SK-N-SH treated with all-trans-retinoic acid at 6 μM for 48 hours (cell line): Measurements from ENCODE around the gene CCRL2.
"Not testable (repeated sequence)": the region's sequence is repeated elsewhere in the genome, so short reads cannot be mapped to it uniquely, and the experiment has no call there.

ENCODE experiments used
- ATAC-seq: fragments of 200-7000 bp; cut with Tn5 transposase; 3 replicates; pipeline ENCODE4 v1.9.1; 2020; ENCODE audit warnings: mild to moderate bottlenecking, moderate library complexity
- BACH2 ChIP-seq: fragments of 250-450 bp; sonication (Bioruptor Pico); IDR thresholded peaks from 2 replicates; pipeline ENCODE4 v1.9.0; 2021; ENCODE audit warnings: mild to moderate bottlenecking, borderline replicate concordance
- CREB5 ChIP-seq: fragments of 250-450 bp; sonication (Bioruptor Pico); IDR thresholded peaks from 2 replicates; pipeline ENCODE4 v1.5.1; 2020; ENCODE audit warnings: low read depth, mild to moderate bottlenecking, moderate library complexity
- CSDC2 ChIP-seq: fragments of 250-450 bp; sonication (Bioruptor Pico); IDR thresholded peaks from 2 replicates; pipeline ENCODE4 v1.5.0; 2020; ENCODE audit warnings: mild to moderate bottlenecking, moderate library complexity
- CSRNP3 ChIP-seq: fragments of 250-450 bp; sonication (Bioruptor Pico); IDR thresholded peaks from 2 replicates; pipeline ENCODE4 v1.5.1; 2021; ENCODE audit warnings: mild to moderate bottlenecking, moderate library complexity
- ESRRG ChIP-seq: fragments of 250-450 bp; sonication (Bioruptor Pico); IDR thresholded peaks from 2 replicates; pipeline ENCODE4 v1.6.1; 2021; ENCODE audit warnings: mild to moderate bottlenecking
- GLIS3 ChIP-seq: fragments of 250-450 bp; sonication (Bioruptor Pico); IDR thresholded peaks from 2 replicates; pipeline ENCODE4 v1.5.0; 2020; ENCODE audit warnings: mild to moderate bottlenecking, moderate library complexity
- ISL1 ChIP-seq: fragments of 250-450 bp; sonication (Bioruptor Pico); IDR thresholded peaks from 2 replicates; pipeline ENCODE4 v2.1.2; 2022; ENCODE audit warnings: mild to moderate bottlenecking, moderate library complexity
- OSR1 ChIP-seq: fragments of 250-450 bp; sonication (Bioruptor Pico); IDR thresholded peaks from 2 replicates; pipeline ENCODE4 v1.8.0; 2022; ENCODE audit warnings: moderate library complexity, mild to moderate bottlenecking, inconsistent platforms
- RARB ChIP-seq: fragments of 250-450 bp; sonication (Bioruptor Pico); IDR thresholded peaks from 2 replicates; pipeline ENCODE4 v1.8.0; 2021; ENCODE audit warnings: mild to moderate bottlenecking, moderate library complexity
- TCF4 ChIP-seq: fragments of 250-450 bp; sonication (Bioruptor Pico); IDR thresholded peaks from 2 replicates; pipeline ENCODE4 v1.8.0; 2021; ENCODE audit warnings: mild to moderate bottlenecking, moderate library complexity, borderline replicate concordance
- TOX ChIP-seq: fragments of 250-450 bp; sonication (Bioruptor Pico); IDR thresholded peaks from 2 replicates; pipeline ENCODE4 v1.8.0; 2021; ENCODE audit warnings: mild to moderate bottlenecking, moderate library complexity, borderline replicate concordance
- TSHZ2 ChIP-seq: fragments of 250-450 bp; sonication (Bioruptor Pico); IDR thresholded peaks from 2 replicates; pipeline ENCODE4 v1.5.0; 2020; ENCODE audit warnings: mild to moderate bottlenecking, moderate library complexity
- ZC3H10 ChIP-seq: fragments of 250-450 bp; sonication (Bioruptor Pico); IDR thresholded peaks from 2 replicates; pipeline ENCODE4 v1.5.1; 2021; ENCODE audit warnings: mild to moderate bottlenecking, moderate library complexity
- ZFP3 ChIP-seq: fragments of 250-450 bp; sonication (Bioruptor Pico); IDR thresholded peaks from 2 replicates; pipeline ENCODE4 v1.5.0; 2020; ENCODE audit warnings: mild to moderate bottlenecking, moderate library complexity
- ZFP30 ChIP-seq: fragments of 450-650 bp; formaldehyde crosslinking; IDR thresholded peaks from 2 replicates; pipeline ENCODE4 v1.5.0; 2022; ENCODE audit warnings: mild to moderate bottlenecking, moderate library complexity
- ZNF565 ChIP-seq: fragments of 450-650 bp; formaldehyde crosslinking; conservative IDR thresholded peaks from 2 replicates; pipeline ENCODE4 v1.5.0; 2020; ENCODE audit warnings: low read depth, mild to moderate bottlenecking, moderate library complexity
- ZNF70 ChIP-seq: fragments of 450-650 bp; formaldehyde crosslinking; IDR thresholded peaks from 2 replicates; pipeline ENCODE4 v1.5.0; 2020; ENCODE audit warnings: mild to moderate bottlenecking, moderate library complexity
- ZNF8 ChIP-seq: fragments of 450-650 bp; formaldehyde crosslinking; IDR thresholded peaks from 2 replicates; pipeline ENCODE4 v1.5.0; 2020; ENCODE audit warnings: mild to moderate bottlenecking, moderate library complexity
- TF ChIP-seq, protein P1 (sequence below): fragments of 250-450 bp; sonication (Bioruptor Pico); IDR thresholded peaks from 2 replicates; pipeline ENCODE4 v1.8.0; 2020; ENCODE audit warnings: mild to moderate bottlenecking, moderate library complexity, borderline replicate concordance

The CCRL2 gene

GRCh38 chr3:46401579-46401978, 5.5 kb upstream of the CCRL2 start:
- TF ChIP-seq OSR1 (CRISPR knock-in tag) (no peak), CSDC2 (CRISPR knock-in tag) (no peak), ZNF70 (no peak), ZNF565 (CRISPR knock-in tag) (no peak), CREB5 (CRISPR knock-in tag) (no peak), ZNF8 (CRISPR knock-in tag) (no peak), ZC3H10 (CRISPR knock-in tag) (no peak), ISL1 (no peak), CSRNP3 (no peak), TCF4 (CRISPR knock-in tag) (no peak), GLIS3 (CRISPR knock-in tag) (no peak), ESRRG (no peak), ZFP3 (CRISPR knock-in tag) (no peak), TSHZ2 (CRISPR knock-in tag) (no peak), RARB (no peak), TOX (CRISPR knock-in tag) (no peak)
- TF ChIP-seq, protein P1, sequence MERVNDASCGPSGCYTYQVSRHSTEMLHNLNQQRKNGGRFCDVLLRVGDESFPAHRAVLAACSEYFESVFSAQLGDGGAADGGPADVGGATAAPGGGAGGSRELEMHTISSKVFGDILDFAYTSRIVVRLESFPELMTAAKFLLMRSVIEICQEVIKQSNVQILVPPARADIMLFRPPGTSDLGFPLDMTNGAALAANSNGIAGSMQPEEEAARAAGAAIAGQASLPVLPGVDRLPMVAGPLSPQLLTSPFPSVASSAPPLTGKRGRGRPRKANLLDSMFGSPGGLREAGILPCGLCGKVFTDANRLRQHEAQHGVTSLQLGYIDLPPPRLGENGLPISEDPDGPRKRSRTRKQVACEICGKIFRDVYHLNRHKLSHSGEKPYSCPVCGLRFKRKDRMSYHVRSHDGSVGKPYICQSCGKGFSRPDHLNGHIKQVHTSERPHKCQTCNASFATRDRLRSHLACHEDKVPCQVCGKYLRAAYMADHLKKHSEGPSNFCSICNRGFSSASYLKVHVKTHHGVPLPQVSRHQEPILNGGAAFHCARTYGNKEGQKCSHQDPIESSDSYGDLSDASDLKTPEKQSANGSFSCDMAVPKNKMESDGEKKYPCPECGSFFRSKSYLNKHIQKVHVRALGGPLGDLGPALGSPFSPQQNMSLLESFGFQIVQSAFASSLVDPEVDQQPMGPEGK (CRISPR knock-in tag), result no peak
- no peak for ATAC-seq

DNA sequence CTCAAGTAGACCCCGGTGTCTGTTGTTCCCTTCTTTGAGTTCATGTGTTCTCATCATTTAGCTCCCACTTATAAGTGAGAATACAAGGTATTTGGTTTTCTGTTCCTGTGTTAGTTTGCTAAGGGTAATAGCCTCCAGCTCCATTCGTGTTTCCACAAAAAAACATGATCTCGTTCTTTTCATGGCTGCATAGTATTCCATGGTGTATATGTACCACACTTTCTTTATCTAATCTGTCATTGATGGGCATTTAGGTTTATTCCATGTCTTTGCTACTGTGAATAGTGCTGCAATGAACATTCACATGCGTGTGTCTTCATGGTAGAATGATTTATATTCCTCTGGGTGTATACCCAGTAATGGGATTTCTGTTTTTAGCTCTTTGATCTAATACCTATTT, 4.2 kb upstream of the CCRL2 start:
- not testable (repeated sequence) for ATAC-seq

- ATAC-seq, result no peak
- TF ChIP-seq TOX (CRISPR knock-in tag) (no peak), TCF4 (CRISPR knock-in tag) (no peak), ZFP3 (CRISPR knock-in tag) (no peak), ZFP30 (CRISPR knock-in tag) (no peak), ZNF8 (CRISPR knock-in tag) (no peak), BACH2 (CRISPR knock-in tag) (no peak), ZNF70 (no peak), CSRNP3 (no peak)
Observed at GRCh38 chr3:46405301-46406019, 1.6 kb upstream of the CCRL2 start.

DNA sequence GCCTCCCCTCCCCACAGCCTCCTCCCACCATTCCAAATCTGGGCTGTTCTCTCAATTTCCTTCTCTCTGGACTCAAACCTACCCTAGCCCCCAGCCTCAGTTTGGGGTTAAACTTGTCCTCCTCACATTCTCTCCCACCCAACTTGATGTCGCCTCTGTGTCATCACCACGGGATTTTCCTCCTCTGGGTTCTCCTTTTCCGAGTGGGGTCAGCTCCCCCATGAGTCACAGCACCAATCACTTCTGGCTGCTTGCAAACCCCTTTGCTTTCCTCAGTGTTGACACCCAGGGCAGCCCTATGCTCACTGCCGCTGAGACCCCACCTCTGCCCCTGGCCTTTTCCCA, 644 bp upstream of the CCRL2 start:
- no peak for ATAC-seq
- TF ChIP-seq ZNF565 (CRISPR knock-in tag), result no peak
